Measurements from ENCODE around the gene PPP1R36.
"Not testable (repeated sequence)": the region's sequence is repeated elsewhere in the genome, so short reads cannot be mapped to it uniquely, and the experiment has no call there.

GRCh38 chr14:64569646-64570045 lies 19.9 kb downstream of the PPP1R36 start:
- TF ChIP-seq EZH2 (IDR thresholded peaks at IDR 0.05); POLR2AphosphoS5 (IDR thresholded peaks at IDR 0.05; ENCODE audit: borderline replicate concordance, low read depth, low read length): not testable (repeated sequence)

All from SK-N-MC (cell line).